ENCODE data around the gene MBTPS2.
"Not testable (repeated sequence)": the region's sequence is repeated elsewhere in the genome, so short reads cannot be mapped to it uniquely, and the experiment has no call there.

The MBTPS2 gene

GRCh38 chrX:21839334-21840192 is at the start of gene MBTPS2:
TSS of gene MBTPS2 (plus strand) at chrX:21839617. CDS start at chrX:21839735, 118 bp downstream.
- DNase-seq (ENCODE audit: low read depth, low spot score), result peak; percentile 56

- DNase-seq (ENCODE audit: low read depth, low spot score), result peak; percentile 13
Observed at GRCh38 chrX:21798677-21799219, 40.7 kb upstream of the MBTPS2 start.

GRCh38 chrX:21799767-21800166 is 39.6 kb upstream of the MBTPS2 start:
- DNase-seq (ENCODE audit: low read depth, low spot score), result no peak

GRCh38 chrX:21800344-21800770 is 39.1 kb upstream of the MBTPS2 start:
- DNase-seq (ENCODE audit: low read depth, low spot score), result no peak

GRCh38 chrX:21802054-21802670 is 37.3 kb upstream of the MBTPS2 start:
- DNase-seq (ENCODE audit: low read depth, low spot score), result no peak

GRCh38 chrX:21802839-21803238 is 36.6 kb upstream of the MBTPS2 start:
- DNase-seq (ENCODE audit: low read depth, low spot score), result no peak

- DNase-seq (ENCODE audit: low read depth, low spot score), result no peak
Observed at GRCh38 chrX:21806691-21807090, 32.7 kb upstream of the MBTPS2 start.

- DNase-seq (ENCODE audit: low read depth, low spot score), result no peak
Observed at GRCh38 chrX:21811832-21812231, 27.6 kb upstream of the MBTPS2 start.

GRCh38 chrX:21812628-21813027 is 26.8 kb upstream of the MBTPS2 start:
- DNase-seq (ENCODE audit: low read depth, low spot score), result no peak

GRCh38 chrX:21813612-21814368 is 25.6 kb upstream of the MBTPS2 start:
- no peak for DNase-seq (ENCODE audit: low read depth, low spot score)

- no peak for DNase-seq (ENCODE audit: low read depth, low spot score)
Observed at GRCh38 chrX:21816136-21816535, 23.3 kb upstream of the MBTPS2 start.

- not testable (repeated sequence) for DNase-seq (ENCODE audit: low read depth, low spot score)
Observed at GRCh38 chrX:21820170-21820569, 19.2 kb upstream of the MBTPS2 start.

GRCh38 chrX:21821875-21822274 is 17.5 kb upstream of the MBTPS2 start:
- DNase-seq (ENCODE audit: low read depth, low spot score), result no peak

GRCh38 chrX:21831496-21831895 is 7.9 kb upstream of the MBTPS2 start:
- no peak for DNase-seq (ENCODE audit: low read depth, low spot score)

GRCh38 chrX:21837056-21837455 is 2.4 kb upstream of the MBTPS2 start:
- no peak for DNase-seq (ENCODE audit: low read depth, low spot score)

- DNase-seq (ENCODE audit: low read depth, low spot score), result no peak
Observed at GRCh38 chrX:21838937-21839333, 482 bp upstream of the MBTPS2 start.

GRCh38 chrX:21840193-21840545 is 752 bp downstream of the MBTPS2 start:
- no peak for DNase-seq (ENCODE audit: low read depth, low spot score)

- no peak for DNase-seq (ENCODE audit: low read depth, low spot score)
Observed at GRCh38 chrX:21843179-21843578, 3.8 kb downstream of the MBTPS2 start.

- DNase-seq (ENCODE audit: low read depth, low spot score), result no peak
Observed at GRCh38 chrX:21845096-21845495, 5.7 kb downstream of the MBTPS2 start.

- DNase-seq (ENCODE audit: low read depth, low spot score), result no peak
Observed at GRCh38 chrX:21847342-21847741, 7.9 kb downstream of the MBTPS2 start.

- DNase-seq (ENCODE audit: low read depth, low spot score), result no peak
Observed at GRCh38 chrX:21853578-21853977, 14.2 kb downstream of the MBTPS2 start.

GRCh38 chrX:21855937-21856415 is 16.6 kb downstream of the MBTPS2 start, which contains the start of gene YY2:
TSS of gene YY2 (plus strand) at chrX:21855987. CDS start at chrX:21856485, 498 bp downstream.
- no peak for DNase-seq (ENCODE audit: low read depth, low spot score)
